Upper lobe of left lung (tissue), 4 donors: ENCODE results near the gene SMAD6.

ENCODE experiments used
- POLR2A ChIP-seq, 4 donors: fragments of 450-650 bp; IDR thresholded peaks; one replicate each; pipeline ENCODE4 v1.5.1; 2016 to 2017; ENCODE audit warnings: antibody characterized with exemption in 4 of 4, mild to moderate bottlenecking in 2 of 4
- POLR2AphosphoS5 ChIP-seq, 2 donors: sonication (generic); formaldehyde crosslinking; IDR thresholded peaks; one replicate each; pipeline ENCODE4 v1.5.1; 2017; ENCODE audit warnings: antibody characterized with exemption in 2 of 2
- TF ChIP-seq, protein P1 (sequence below), 6 experiments: fragments of 450-650 bp in 4 of 6; fragments of 200-600 bp in 2 of 6; sonication (generic) in 2 of 6; IDR thresholded peaks; one replicate each; pipeline ENCODE4 v1.5.1; 2016 to 2019; ENCODE audit warnings: antibody characterized with exemption in 6 of 6

DNA sequence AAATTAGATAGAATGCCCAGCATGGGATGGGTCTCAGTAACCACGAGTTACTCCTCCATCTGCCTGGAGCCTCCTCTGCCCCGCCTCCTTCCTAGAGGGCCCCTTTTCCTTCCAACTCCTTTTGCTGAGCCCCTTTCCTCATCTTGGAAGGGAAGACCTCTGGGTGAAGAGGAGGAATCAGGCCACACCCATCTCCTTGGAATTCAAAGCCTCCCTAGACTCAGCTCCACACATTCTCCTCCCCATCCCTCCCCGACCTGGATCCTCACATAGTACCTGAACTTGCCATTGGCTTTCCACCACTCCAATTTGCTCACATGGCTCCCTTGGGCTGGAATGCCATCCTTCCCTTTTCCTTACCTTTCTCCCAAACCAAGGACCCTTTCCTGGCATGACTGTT lies 128.8 kb downstream of the SMAD6 start:
- TF ChIP-seq, protein P1, sequence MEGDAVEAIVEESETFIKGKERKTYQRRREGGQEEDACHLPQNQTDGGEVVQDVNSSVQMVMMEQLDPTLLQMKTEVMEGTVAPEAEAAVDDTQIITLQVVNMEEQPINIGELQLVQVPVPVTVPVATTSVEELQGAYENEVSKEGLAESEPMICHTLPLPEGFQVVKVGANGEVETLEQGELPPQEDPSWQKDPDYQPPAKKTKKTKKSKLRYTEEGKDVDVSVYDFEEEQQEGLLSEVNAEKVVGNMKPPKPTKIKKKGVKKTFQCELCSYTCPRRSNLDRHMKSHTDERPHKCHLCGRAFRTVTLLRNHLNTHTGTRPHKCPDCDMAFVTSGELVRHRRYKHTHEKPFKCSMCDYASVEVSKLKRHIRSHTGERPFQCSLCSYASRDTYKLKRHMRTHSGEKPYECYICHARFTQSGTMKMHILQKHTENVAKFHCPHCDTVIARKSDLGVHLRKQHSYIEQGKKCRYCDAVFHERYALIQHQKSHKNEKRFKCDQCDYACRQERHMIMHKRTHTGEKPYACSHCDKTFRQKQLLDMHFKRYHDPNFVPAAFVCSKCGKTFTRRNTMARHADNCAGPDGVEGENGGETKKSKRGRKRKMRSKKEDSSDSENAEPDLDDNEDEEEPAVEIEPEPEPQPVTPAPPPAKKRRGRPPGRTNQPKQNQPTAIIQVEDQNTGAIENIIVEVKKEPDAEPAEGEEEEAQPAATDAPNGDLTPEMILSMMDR (IDR thresholded peaks at IDR 0.05): no peak
- TF ChIP-seq POLR2AphosphoS5 (IDR thresholded peaks at IDR 0.05): no peak
- no peak for TF ChIP-seq POLR2A (IDR thresholded peaks at IDR 0.05)
